Measurements from ENCODE around the gene SPAG4. TPM values are rescaled to one million over a fixed set of nuclear protein-coding genes. Genes with fewer than 3 reads are reported as not detected.
A peak's percentile ranks its signal among the peaks of the same experiment; 100 is the strongest.

The SPAG4 gene
- total and polyA plus RNA-seq, 2 experiments from 2014 or later = 2.7 to 2.9 TPM

GRCh38 chr20:35641743-35642142 is 26.1 kb downstream of the SPAG4 start:
- H3K4me3 Mint-ChIP-seq = no peak overlapping the region
- H3F3A ChIP-seq (replicated peaks; ENCODE audit: low read depth) = 0 out of 2 replicates have a peak, but pooled peaks cover 3% of the 10 kb centered on the region
- DNase-seq (ENCODE audit: low spot score) = no peak
- H3K9me3 Mint-ChIP-seq = no peaks in the 10 kb centered on the region
- H3K4me1 Mint-ChIP-seq = peaks cover 47% of the 10 kb centered on the region
- ATAC-seq = no peak
- H3K36me3 Mint-ChIP-seq (ENCODE audit: low read depth) = no peaks in the 10 kb centered on the region
- no peaks in the 10 kb centered on the region for H3K36me3 ChIP-seq (ENCODE audit: insufficient read depth)
- no peaks in the 10 kb centered on the region for H3K27me3 ChIP-seq (ENCODE audit: insufficient read depth)
- H3K27me3 Mint-ChIP-seq (ENCODE audit: insufficient read depth, low read depth, poor library complexity) = no peaks in the 10 kb centered on the region
- TF ChIP-seq ZNF462 (CRISPR knock-in tag; IDR thresholded peaks at IDR 0.05) (no peak), ZNF331 (CRISPR knock-in tag; IDR thresholded peaks at IDR 0.05; ENCODE audit: low read depth) (no peak), POLR2AphosphoS5 (IDR thresholded peaks at IDR 0.05; ENCODE audit: low read depth) (no peak), EZH2phosphoT487 (IDR thresholded peaks at IDR 0.05; ENCODE audit: unreplicated experiment) (no peak), JUNB (IDR thresholded peaks at IDR 0.05; ENCODE audit: unreplicated experiment) (no peak), ETS1 (IDR thresholded peaks at IDR 0.05) (no peak), NANOG (IDR thresholded peaks at IDR 0.05; ENCODE audit: borderline replicate concordance) (no peak), CTCF (conservative IDR thresholded peaks at IDR 0.05; ENCODE audit: low read depth in 2 of 2) (no peak), REST (IDR thresholded peaks at IDR 0.05; ENCODE audit: unreplicated experiment) (no peak), ZNF114 (CRISPR knock-in tag; IDR thresholded peaks at IDR 0.05) (no peak), EZH2 (IDR thresholded peaks at IDR 0.05; ENCODE audit: low read depth, unreplicated experiment) (no peak), STAT1 (IDR thresholded peaks at IDR 0.05; ENCODE audit: unreplicated experiment) (no peak), CREB1 (CRISPR knock-in tag; IDR thresholded peaks at IDR 0.05; ENCODE audit: low read depth) (no peak)
- H3K4me1 ChIP-seq (ENCODE audit: insufficient read depth) = peaks cover 29% of the 10 kb centered on the region; the same call in 1 of the 2 replicates
- H3K4me3 ChIP-seq = no peak overlapping the region
- peaks cover 75% of the 10 kb centered on the region for H4K20me1 ChIP-seq (replicated peaks; ENCODE audit: insufficient read depth)
- no peak overlapping the region for H2AFZ ChIP-seq
- peak overlapping the region; percentile 48; the same call in 1 of the 2 replicates for H3K27ac ChIP-seq (ENCODE audit: low read depth)
- peaks cover 99% of the 10 kb centered on the region for H3K79me2 ChIP-seq (replicated peaks; ENCODE audit: insufficient read depth)
- no peak overlapping the region for H3K27ac Mint-ChIP-seq
- H3K9me2 ChIP-seq (ENCODE audit: insufficient read depth) = no peaks in the 10 kb centered on the region
- H3K4me2 ChIP-seq = no peak overlapping the region
